ENCODE results near the gene TRIM69. TPM values are rescaled to one million over a fixed set of nuclear protein-coding genes. Genes with fewer than 3 reads are reported as not detected.
A peak's percentile ranks its signal among the peaks of the same experiment; 100 is the strongest.
"Not testable (repeated sequence)": the region's sequence is repeated elsewhere in the genome, so short reads cannot be mapped to it uniquely, and the experiment has no call there.

TRIM69 gene
- total RNA-seq: 100 to 1,000 TPM in 1 of 9 donors, 10 to 100 TPM in 8; 32.6 to 122 (median 60.7) TPM
- 10 to 100 TPM; 39.1 to 53.9 TPM for polyA plus RNA-seq
- long read RNA-seq, donor 1, transcript TRIM69-207 (2 exons, 3,190 nt): major isoform, 60 of 69 reads
- long read RNA-seq, donor 1, partial matches to known transcripts: 0 of 69 reads
- long read RNA-seq, donor 1, other reads (novel, unspliced or antisense): 8 of 69 reads
- long read RNA-seq, donor 2, transcript TRIM69-207 (2 exons, 3,190 nt): major isoform, 173 of 183 reads
- long read RNA-seq, donor 2, partial matches to known transcripts: 0 of 183 reads
- long read RNA-seq, donor 2, other reads (novel, unspliced or antisense): 10 of 183 reads
- long read RNA-seq, donor 3, transcript TRIM69-207 (2 exons, 3,190 nt): major isoform, 38 of 45 reads
- long read RNA-seq, donor 3, partial matches to known transcripts: 1 of 45 reads
- long read RNA-seq, donor 3, other reads (novel, unspliced or antisense): 6 of 45 reads

- Histone ChIP-seq H3K27me3 (no peaks in the 10 kb centered on the region), H3K4me1 (peaks cover 0 to 66% (median 13%) of the 10 kb centered on the region in 12 donors), H3K27ac (peak within 1 kb of the TSS in 11 of 12 donors; percentile 29 to 82 (median 54)), H3K4me3 (peak within 1 kb of the TSS in 3 of 12 donors; percentile 24 to 31 (median 25)), H3K36me3 (peaks cover 0 to 14% (median 11%) of the 10 kb centered on the region in 9 donors), H3K9me3 (no peaks in the 10 kb centered on the region)
- intact Hi-C loops (cut with DNase I): loop anchor here (2.0 to 10.0 kb wide), 9 partner anchors 71 to 161 kb away; partner anchors contain the start of gene SPG11 (in 4 of the 10)
- DNase-seq (no peak), ATAC-seq (peak in 1 of 4 donors; percentile 9)
- 76 to 83% (median 82%) methylated on average over 3 of the region's 3 CpGs for WGBS, 4 donors
- no peak for TF ChIP-seq CTCF (IDR thresholded peaks at IDR 0.05)
Measured at GRCh38 chr15:44736181-44736765, at the start of gene TRIM69. TRIM69 (plus strand) TSS chr15:44736528; CDS start chr15:44736705, 177 bp downstream.

DNA sequence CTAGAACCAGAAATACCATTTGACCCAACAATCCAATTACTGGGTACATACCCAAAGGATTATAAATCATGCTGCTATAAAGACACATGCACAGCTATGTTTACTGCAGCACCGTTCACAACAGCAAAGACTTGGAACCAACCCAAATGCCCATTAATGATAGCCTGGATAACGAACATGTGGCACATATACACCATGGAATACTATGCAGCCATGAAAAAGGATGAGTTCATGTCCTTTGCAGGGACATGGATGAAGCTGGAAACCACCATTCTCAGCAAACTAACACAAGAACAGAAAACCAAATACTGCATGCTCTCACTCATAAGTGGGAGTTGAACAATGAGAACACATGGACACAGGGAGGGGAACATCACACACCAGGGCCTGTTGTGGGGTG lies 47.0 kb upstream of the TRIM69 start:
- H3K27me3 ChIP-seq; H3K4me1 ChIP-seq; ATAC-seq; H3K27ac ChIP-seq; H3K36me3 ChIP-seq; H3K4me3 ChIP-seq; intact Hi-C loops (cut with DNase I); DNase-seq: not testable (repeated sequence)
- H3K9me3 ChIP-seq: peaks cover 0 to 12% (median 0%) of the 10 kb centered on the region in 12 donors
- 80 to 87% (median 85%) methylated on average over 2 of the region's 2 CpGs for WGBS, 4 donors

DNA sequence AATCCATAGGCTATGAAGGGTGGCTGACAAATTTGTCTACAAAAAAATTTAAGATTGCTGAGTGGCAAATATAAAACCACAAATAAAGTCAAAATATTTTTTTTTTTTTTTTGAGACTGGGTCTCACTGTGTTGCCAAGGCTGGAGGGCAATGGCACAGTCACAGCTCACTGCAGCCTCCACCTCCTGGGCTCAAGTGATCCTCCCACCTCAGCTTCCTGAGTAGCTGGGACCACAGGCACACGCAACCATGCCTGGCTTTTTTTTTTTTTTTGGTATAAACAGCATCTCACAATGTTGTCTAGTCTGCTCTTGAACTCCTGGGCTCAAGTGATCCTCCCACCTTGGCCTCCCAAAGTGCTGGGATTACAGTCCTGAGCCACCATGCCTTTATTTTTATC lies 46.1 kb upstream of the TRIM69 start:
- H3K4me1 ChIP-seq; DNase-seq; ATAC-seq; intact Hi-C loops (cut with DNase I); H3K36me3 ChIP-seq; H3K27ac ChIP-seq; H3K27me3 ChIP-seq; H3K4me3 ChIP-seq: not testable (repeated sequence)
- 36 to 55% (median 38%) methylated on average over 1 of the region's 1 CpG for WGBS, 4 donors
- peaks cover 0 to 12% (median 0%) of the 10 kb centered on the region in 12 donors for H3K9me3 ChIP-seq

DNA sequence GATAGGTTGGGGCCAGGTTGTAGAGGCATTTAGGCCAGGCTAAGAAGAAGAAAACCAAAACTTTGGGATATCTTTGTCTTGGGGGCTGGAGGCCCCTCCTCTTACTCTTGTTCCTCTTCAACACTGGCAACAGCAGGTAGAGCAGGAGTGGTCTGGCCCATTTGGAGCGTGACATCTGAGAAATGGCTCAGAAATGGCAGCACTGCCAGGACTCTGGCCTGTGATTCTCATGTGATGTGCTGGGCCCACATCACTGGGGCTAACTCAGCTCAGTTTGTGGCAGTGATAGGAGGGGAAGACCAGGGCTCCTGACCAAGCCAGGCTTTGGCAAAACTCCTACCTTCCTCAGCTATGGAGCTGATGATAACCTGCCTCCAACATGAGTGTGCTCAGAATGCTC lies 43.7 kb upstream of the TRIM69 start:
- peaks cover 0 to 4% (median 0%) of the 10 kb centered on the region in 12 donors for H3K4me1 ChIP-seq
- no peak for ATAC-seq
- intact Hi-C loops (cut with DNase I): no loop called here
- H3K4me3 ChIP-seq: no peak overlapping the region
- no peaks in the 10 kb centered on the region for H3K27me3 ChIP-seq
- DNase-seq: no peak
- no peaks in the 10 kb centered on the region for H3K36me3 ChIP-seq
- 86 to 100% (median 89%) methylated on average over 1 of the region's 1 CpG for WGBS, 4 donors
- peaks cover 0 to 12% (median 0%) of the 10 kb centered on the region in 12 donors for H3K9me3 ChIP-seq
- TF ChIP-seq POLR2A (IDR thresholded peaks at IDR 0.05): no peak
- H3K27ac ChIP-seq: no peak overlapping the region

DNA sequence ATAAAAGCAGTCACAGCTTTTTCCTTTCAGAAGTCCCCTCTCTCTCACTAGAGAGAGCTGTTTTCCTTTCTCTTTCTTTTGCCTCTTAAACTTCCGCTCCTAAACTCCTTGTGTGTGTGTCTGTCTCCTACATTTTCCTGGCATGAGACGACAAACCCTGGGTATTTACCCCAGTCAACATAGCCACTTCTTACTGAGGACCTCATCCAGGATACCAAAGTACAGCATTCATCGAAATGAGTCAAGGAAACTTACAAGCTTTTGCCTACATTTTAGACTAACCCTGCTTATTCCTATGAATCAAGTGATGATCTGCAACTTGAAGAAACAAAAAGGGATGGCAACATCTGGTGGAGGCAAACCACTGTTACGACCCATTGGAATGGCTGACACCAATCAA lies 41.9 kb upstream of the TRIM69 start:
- peaks cover 0 to 10% (median 0%) of the 10 kb centered on the region in 12 donors for H3K4me1 ChIP-seq
- intact Hi-C loops (cut with DNase I): no loop called here
- no peaks in the 10 kb centered on the region for H3K36me3 ChIP-seq
- no peak for TF ChIP-seq CTCF (IDR thresholded peaks at IDR 0.05)
- TF ChIP-seq POLR2A (IDR thresholded peaks at IDR 0.05): no peak
- no peaks in the 10 kb centered on the region for H3K27me3 ChIP-seq
- no peak for DNase-seq
- H3K27ac ChIP-seq: no peak overlapping the region
- H3K4me3 ChIP-seq: no peak overlapping the region
- ATAC-seq: no peak
- H3K9me3 ChIP-seq: peaks cover 0 to 3% (median 0%) of the 10 kb centered on the region in 12 donors
- 86 to 93% (median 90%) methylated on average over 4 of the region's 4 CpGs for WGBS, 4 donors

Measured in heart left ventricle (tissue), 16 donors.